ENCODE data around the gene KPNA2. TPM values are rescaled to one million over a fixed set of nuclear protein-coding genes. Genes with fewer than 3 reads are reported as not detected.
"Not testable (repeated sequence)": the region's sequence is repeated elsewhere in the genome, so short reads cannot be mapped to it uniquely, and the experiment has no call there.

KPNA2 gene
- total RNA-seq, 2 donors from 2014 or later: 21.8 to 40.2 TPM

DNA sequence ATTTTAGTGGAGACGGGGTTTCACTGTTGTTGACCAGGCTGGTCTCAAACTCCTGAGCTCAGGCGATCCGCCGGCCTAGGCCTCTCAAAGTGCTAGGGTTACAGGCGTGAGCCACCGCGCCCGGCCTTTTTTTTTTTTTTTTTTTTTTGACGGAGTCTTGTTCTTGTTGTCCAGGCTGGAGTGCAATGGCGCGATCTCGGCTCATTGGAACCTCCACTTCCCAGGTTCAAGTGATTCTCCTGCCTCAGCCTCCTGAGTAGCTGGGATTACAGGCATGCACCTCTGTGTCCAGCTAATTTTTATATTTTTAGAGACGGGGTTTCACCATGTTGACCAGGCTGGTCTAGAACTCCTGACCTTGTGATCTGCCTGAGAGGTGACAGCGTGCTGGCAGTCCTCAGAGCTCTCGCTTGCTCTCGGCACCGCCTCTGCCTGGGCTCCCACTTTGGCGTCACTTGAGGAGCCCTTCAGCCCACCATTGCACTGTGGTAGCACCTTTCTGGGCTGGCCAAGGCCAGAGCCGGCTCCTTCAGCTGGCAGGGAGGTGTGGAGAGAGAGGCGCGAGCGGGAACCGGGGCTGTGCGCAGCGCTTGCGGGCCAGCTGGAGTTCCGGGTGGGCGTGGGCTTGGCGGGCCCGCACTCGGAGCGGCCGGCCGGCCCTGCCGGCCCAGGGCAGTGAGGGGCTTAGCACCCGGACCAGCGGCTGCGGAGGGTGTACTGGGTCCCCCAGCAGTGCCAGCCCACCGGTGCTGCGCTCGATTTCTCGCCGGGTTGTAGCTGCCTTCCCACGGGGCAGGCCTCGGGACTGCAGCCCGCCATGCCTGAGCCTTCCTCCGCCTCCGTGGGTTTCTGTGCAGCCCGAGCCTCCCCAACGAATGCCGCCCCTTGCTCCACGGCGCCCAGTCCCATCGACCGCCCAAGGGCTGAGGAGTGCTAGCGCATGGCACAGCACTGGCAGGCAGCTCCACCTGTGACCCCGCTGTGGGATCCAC, 16.1 kb downstream of the KPNA2 start:
- DNase-seq; intact Hi-C loops (cut with DNase I); ATAC-seq: not testable (repeated sequence)

DNA sequence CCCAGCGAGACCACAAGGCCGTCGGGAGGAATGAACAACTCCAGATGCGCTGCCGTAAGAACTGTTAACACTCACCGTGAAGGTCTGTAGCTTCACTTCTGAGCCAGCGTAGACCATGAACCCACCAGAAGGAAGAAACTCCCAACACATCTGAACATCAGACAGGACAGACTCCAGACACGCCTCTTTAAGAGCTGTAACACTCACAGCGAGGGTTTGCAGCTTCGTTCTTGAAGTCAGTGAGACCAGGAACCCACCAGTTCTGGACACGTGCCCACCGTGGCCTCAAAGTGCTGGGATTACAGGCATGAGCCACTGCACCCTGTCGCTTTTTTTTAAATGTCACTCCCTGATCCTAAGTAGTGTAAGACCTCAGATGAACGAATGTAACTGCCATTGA, 17.3 kb downstream of the KPNA2 start:
- DNase-seq: no peak
- intact Hi-C loops (cut with DNase I): no loop called here
- ATAC-seq: no peak

DNA sequence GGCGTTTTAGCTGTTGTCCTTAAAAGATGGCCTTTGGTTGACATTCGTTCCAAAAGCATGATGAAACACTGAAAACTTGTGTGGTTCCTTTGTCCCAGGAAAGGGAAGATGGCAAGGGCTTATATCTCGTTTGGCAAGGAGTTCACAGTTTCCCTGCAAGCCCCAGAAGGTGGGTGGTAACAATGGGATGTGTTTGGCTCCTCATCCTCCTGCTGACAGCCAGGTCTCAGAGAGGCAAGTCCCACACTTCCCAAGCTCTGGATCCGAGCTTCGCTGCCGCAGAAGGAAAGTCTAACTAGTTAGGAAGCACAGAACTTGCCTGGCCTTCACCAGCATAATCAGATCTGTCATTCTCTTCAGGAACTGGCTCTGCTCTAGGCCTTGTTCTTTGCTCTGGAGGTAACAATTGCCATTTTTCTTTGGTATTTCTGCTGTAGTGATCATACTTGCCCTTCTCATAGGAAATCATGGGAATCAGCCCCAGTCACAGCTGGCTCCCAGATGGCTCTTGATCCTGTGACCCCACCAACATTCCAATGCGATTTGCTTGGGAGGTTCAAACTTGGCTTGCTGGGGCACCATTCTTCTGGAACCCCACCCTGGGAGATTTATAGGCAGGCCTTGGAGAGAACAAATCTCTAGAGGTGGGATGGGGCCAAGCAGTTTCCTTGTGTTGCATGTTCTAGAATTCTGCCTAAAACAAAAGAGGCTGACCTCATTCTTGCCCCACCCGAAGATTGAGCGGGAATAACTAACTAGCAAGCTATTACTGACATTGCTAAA, 17.9 kb downstream of the KPNA2 start:
- ATAC-seq (peak; percentile 29 to 73), DNase-seq (peak; percentile 70)
- intact Hi-C loops (cut with DNase I): no loop called here

GRCh38 chr17:68054296-68054900, 18.9 kb downstream of the KPNA2 start:
- ATAC-seq (peak; percentile 60 to 73), DNase-seq (no peak)
- intact Hi-C loops (cut with DNase I): no loop called here

GRCh38 chr17:68057531-68057952, 22.0 kb downstream of the KPNA2 start:
- ATAC-seq: peak in 1 of 2 donors; percentile 39
- intact Hi-C loops (cut with DNase I): no loop called here

DNA sequence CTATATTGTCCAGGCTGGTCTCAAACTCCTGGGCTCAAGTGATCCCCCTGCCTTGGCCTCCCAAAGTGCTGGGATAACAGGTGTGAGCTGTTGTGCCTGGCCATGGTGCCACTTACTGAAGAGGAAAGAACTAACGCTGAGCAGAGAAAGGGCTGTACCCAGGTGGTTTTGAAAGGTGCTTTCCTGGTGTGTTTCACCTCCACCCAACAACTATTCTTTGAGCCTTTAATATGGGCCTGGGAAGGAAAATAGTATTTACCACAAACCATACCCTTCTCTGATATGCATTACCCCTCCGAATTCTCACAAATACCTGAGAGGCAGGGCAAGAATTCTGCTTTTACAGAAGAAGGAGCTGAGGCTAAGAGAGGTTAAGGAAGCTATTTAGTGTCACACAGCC, 24.8 kb downstream of the KPNA2 start:
- intact Hi-C loops (cut with DNase I): no loop called here
- no peak for ATAC-seq
- no peak for DNase-seq

More at GRCh38 chr17:68057531-68057952, 22.0 kb downstream of the KPNA2 start:
- no peak for DNase-seq

DNA sequence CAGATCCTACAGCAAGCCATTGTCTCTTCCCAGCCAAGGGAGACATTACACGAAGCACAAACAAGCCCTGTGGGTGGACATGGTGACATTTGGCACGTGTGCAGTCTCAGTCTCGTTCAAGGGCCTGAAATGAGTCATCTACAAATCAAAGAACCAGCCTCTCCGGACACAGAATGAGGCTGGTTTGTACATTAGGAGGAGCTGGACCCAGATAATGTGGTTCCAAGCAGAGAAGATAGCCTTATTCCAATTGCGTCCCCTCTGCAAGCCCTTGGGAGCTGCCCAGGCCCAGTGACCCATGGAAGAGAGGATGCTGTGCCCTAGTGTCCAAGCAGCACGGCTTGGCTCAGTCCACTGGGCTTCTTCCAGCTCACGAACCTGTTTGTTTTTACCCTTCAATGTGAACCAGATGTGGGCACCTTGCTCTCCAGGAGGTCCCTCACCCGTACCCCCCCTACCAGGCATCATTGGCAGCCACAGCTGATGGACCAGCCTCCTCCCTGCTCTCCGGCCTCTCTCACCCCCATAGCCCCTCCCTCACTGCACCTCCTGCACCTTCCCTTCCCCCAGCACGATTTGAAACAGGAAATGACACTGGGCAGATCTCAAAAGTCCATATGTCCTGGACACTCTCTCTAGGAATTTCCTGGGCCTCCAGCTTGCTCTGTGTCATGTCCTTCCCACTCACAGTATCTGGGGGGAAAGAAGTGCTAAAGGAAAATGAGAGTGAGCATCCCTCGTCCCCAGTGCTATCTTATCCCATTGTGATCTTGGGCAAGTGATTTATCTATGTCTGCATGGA, 26.2 kb downstream of the KPNA2 start:
- peak in 1 of 2 donors; percentile 63 for ATAC-seq
- no peak for DNase-seq
- intact Hi-C loops (cut with DNase I): no loop called here

DNA sequence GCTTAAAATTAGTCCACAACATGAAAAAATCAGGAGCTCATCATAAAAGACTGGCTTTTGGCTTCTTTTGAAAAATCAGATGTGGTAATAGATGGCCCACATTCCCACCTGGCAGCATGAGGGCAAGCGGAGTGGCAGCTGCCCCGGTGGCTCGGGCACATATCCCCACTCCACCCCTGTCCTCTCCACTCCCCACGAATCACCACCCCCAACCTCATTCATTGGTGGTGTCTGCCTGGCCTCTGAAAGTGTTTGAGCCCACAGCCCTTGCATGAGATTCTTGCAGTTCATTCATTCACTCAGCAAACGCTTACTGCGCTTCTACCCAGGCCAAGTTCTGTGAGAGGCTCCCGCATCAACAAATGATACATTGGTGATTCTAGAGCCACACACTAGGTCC, 29.8 kb downstream of the KPNA2 start:
- DNase-seq; ATAC-seq; intact Hi-C loops (cut with DNase I): not testable (repeated sequence)

DNA sequence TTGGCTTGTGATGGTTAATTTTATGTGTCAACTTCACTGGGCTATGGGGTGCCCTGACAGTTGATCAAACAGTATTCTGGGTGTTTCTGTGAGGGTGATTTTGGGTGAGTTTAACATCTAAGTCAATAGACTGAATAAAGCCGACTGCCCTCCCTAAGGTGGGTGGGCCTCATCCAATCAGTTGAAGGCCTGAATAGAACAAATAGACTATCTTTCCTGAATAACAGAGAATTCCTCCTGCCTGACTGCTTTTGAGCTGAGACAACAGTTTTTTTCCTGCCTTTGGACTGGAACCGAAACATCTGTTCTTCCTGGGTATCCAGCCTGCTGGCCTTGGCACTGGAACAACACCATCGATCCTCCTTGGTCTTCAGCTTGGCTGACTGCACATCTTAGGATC, 33.0 kb downstream of the KPNA2 start:
- ATAC-seq; DNase-seq; intact Hi-C loops (cut with DNase I): not testable (repeated sequence)

- DNase-seq (peak; percentile 70), ATAC-seq (peak; percentile 85 to 87)
- intact Hi-C loops (cut with DNase I): not testable (repeated sequence)
These were observed 35.3 kb downstream of the KPNA2 start for GRCh38 chr17:68070582-68071444.

DNA sequence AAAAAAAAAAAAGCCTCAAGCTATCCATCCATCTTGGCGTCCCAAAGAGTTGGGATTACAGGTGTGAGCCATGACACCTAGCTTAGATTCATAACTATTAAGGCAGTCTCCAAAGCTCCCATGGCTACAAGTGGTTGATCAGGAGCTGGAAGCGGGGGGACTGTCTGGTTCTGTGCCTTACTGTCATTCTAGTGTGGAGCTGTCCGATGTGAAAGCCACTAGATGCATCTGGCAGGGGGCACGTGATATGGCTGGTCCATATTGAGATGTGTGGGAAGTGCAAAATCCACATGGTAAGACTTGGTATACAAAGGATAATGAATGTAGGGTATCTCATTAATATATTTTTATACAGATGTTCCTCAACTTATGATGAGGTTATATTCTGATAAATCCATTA, 38.7 kb downstream of the KPNA2 start:
- intact Hi-C loops (cut with DNase I): no loop called here
- ATAC-seq (no peak), DNase-seq (no peak)

- intact Hi-C loops (cut with DNase I); ATAC-seq; DNase-seq: not testable (repeated sequence)
These were observed 40.5 kb downstream of the KPNA2 start for GRCh38 chr17:68075953-68076607.

DNA sequence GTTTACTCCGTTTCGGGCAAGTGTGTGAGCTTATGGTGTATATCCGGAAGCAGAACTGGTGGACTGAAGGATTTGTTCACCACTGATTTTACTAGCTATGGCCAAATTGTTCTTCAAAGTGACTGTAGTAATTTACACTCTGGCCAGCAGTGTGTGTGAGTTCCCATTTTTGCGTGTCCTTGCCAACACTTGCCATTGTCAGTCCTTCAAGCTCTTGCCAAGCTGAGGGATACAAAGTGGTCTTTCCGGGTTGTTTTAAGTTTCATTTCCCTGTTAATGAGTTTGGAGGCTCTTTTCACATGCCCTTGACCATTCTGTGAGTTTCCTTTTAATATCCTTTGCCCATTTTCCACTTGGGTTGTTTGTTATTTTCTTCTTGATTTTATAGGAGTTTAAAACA, 42.0 kb downstream of the KPNA2 start:
- DNase-seq; ATAC-seq; intact Hi-C loops (cut with DNase I): not testable (repeated sequence)

DNA sequence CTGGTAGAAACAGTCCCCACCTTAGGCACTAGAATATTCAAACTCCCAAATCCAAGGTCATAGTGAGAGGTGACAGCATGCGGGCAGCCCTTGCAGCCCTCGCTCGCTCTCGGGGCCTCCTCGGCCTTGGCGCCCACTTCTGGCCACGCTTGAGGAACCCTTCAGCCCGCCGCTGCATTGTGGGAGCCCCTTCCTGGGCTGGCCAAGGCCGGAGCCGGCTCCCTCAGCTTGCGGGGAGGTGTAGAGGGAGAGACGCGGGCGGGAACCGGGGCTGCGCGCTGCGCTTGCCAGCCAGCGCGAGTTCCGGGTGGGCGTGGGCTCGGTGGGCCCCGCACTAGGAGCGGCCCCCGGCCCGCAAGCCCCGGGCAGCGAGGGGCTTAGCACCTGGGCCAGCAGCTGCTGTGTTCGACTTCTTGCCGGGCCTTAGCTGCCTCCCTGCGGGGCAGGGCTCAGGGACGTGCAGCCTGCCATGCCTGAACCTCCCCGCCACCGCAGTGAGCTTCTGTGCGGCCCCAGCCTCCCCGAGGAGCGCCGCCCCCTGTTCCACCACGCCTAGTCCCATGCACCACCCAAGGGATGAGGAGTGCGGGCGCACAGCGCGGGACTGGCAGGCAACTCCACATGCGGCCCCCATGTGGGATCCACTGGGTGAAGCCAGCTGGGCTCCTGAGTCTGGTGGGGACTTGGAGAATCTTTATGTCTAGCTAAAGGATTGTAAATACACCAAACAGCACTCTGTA, 45.0 kb downstream of the KPNA2 start:
- intact Hi-C loops (cut with DNase I): no loop called here
- ATAC-seq (no peak), DNase-seq (no peak)

GRCh38 chr17:68081305-68082265, 46.0 kb downstream of the KPNA2 start:
- intact Hi-C loops (cut with DNase I); DNase-seq; ATAC-seq: not testable (repeated sequence)
